Activated CD4-positive, CD25-positive, alpha-beta regulatory T cell treated with anti-CD3 and anti-CD28 coated beads, Interleukin-2, amount 50 U/mL, for 72 hours (primary cell): ENCODE results near the gene VPS35.
"Not testable (repeated sequence)": the region's sequence is repeated elsewhere in the genome, so short reads cannot be mapped to it uniquely, and the experiment has no call there.

Source experiments
- DNase-seq: peaks from one replicate; pipeline ENCODE4 v3.0.0; 2021

VPS35 gene

DNA sequence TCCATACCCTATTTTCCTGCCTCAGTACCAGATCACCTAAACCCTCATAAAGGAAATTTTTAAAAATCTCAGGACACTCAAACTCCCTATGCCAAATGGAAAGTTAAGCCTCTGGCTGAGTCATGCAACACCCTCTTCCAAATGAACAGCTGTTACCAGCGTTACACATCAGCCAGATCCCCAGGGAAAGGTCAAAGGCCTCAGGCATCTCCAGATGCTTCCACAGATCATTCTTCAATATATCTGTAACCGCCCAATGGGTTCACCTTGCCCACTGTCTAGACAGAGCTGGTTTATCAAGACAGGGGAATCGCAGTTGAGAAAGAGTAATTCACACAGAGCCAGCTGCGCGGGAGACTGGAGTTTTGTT, 38.7 kb downstream of the VPS35 start:
- DNase-seq = no peak

DNA sequence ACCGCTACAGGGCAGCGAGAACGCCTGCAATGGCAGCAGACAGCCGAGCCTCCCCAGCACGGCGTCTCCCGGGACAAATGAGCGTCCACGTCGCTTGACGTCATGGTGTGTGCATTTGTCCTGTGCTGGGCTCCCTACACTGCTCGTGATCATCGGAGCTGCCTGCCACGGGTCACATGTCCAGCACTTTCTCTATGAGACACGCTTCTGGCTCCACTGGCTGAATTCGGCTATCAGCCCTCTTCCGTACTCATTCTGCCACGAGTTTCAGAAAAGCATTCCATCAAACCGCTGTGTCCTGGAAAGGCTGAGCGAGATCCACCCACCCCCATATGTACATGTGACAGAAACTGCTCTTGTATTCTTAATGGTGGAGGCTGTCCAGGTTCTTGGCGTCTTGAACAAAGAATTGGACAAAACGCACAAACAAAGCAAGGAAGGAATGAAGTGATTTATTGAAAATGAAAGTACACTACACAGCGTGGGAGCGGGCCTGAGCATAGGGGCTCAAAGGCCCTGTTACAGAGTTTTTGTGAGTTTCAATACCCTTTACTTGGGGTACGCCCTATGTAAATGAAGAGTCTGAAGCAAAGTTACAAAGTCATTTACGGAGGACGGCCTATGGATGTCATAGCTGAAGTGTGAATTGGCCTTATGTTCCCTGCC, 39.3 kb downstream of the VPS35 start:
- no peak for DNase-seq

DNA sequence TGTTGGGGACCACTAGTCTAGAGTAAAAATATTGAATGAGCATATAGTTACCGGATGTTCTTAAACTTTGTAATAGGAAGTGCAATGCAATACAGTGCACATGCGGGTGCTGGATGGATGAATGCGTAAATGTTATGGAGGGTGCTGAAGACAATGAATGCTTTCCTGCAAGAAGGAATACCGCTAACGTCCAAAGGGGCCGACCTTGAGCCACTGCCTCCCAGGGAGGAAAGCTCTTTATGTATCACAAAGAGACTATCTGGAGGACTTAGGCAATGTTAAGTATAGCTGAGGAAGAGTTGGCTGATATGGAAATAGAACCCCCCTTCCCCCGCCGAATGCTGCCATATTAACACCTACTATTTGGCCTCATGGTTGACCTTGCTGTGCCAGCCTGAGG, 40.3 kb downstream of the VPS35 start:
- no peak for DNase-seq

DNA sequence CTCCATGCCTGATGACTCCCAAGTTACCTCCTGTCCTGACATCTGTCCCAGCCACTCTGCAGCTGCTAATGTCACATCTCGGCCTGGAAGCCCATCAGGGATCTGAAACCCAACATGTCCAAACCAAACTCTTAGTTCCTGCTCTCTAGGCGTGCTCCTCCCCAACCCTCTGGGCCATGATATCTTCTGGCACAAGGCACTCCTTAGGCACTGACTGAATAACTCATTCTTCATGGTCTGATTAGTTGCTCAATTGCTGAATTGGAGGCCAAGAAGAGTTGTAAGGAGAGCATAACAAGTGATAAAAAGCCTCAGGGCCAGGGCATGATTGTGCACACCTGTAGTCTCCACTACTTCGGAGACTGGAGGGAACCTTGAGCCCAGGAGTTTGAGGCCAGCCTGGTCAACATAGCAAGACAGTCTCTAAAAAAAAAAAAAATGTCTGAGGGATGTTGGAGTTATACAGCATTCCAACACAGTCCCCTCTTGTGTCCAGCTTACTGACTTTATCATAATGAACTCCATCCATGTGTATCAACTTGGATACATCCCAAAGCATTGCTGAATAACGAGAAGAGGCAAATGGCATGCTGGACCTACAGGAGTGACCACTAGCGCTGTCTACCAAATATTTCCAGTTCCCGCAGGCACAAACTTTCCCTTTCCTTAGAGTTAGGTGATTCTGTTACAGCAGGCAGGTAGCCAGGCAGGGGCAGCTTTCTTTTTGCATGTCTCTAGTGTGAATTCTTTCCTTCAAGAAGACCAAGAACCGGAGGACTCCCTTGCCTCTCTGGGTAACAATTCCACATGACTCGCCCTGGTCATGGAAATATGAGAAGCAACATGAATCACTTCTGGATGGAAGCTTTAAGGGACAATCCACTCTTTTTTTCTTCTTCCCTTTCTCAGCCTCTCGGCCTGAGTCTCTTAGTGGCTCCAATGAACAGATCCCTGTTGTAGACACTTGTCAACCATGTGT, 49.7 kb downstream of the VPS35 start:
- no peak for DNase-seq

DNA sequence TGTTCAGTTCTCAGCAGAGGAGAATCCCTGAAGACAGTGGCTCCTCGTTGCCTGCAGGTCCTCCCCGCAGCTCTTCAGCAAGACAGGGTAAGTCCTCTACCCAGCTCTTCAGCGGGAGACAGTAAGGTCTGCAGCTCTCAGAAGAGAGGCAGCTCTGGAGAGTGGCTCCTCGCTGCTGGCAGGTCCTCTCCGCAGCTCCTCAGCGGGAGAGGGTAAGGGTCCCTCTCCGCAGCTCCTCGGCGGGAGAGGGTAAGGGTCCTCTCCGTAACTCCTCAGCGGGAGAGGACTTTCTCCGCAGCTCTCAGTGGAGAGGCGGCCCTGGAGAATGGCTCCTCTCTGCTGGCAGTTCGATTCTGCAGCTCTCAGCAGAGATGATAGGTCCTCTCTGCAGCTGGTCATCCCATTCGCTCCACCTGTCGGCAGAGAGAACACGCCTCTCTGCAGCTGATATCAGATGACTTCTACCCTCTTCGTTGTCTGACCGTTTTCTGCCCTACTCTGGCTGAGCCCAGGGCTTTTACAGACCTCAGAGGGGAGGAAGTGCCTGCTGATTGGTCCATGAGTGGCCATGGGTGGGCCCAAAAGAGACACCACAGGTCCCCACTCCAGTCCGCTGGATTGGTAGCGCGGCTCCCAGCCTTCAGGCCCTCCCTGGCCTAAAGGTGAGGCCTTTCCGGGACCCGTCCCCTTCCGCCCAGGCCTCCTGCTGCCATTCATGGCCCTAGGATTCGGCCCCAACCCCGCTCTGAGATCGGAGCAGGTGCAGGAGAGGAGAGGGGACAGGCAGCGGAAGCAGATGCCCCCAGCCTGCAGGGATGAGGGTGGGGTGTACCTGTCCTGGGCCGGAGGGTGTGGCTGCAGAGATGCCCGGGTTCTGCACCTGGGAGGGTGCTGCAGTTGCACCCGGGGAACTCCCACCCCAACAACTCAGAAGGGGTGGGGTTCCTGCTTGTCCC, 55.9 kb downstream of the VPS35 start:
- DNase-seq = no peak

DNA sequence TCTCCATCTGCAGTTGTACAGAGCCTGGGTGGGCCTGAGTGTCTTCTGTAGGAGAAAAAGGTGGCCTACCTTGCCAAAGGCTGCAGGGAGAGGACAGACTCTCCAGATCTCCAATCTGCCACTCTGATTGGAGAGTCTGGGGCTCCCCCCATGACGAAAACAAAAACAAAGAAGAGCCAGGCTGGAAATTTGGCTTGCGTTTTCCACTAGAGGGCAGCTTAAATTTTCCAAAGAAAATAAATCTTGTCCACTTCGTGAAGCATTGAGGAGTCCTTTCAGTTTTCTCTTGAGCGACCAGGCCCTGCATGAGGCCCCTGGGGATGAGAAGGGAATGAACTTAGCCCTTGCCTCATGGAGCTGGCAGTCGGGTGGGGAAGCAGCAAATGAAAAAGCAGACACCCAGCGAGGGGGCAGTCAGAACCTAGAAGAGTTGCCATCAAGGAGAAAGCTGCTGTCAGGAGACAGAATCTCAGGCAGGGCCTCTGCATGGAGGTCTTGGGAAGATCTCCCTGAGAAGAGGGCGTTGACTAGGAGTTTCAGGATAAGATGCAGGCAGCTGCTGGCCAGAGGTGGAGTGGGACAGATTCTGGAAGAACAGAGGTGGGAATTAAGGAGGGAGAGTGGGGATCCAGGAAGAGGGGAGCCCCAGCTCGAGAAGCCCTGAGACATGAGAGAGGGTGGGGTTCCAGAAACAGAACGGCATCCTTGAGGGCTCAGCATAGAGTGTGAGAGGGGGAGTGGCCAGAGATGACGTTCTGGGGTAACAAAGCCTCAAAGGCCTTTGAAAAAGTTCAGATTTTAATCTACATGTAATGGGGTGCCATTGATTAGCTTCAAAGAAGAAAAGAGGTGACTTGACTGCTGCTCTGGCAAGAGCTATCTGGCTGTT, 59.4 kb downstream of the VPS35 start:
- no peak for DNase-seq

DNA sequence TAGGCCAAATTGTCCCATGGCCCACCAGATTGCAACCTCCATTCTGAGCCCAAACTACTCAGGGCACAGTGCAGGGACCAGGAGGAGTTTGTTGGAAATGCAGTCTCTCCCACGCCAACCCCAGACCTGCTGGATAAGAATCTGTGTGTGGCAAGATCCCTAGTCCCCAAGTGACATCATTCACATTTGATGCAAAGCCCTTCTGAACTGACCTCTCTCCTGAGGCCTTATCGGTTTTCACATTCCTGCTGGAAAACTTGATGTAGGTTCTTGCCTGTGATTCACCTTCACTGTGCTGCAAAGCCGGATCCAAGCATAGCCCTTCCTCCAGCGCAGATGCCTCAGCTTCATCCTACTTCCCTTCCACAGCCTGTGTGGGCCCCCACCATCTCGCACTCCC, 61.2 kb downstream of the VPS35 start:
- no peak for DNase-seq

DNA sequence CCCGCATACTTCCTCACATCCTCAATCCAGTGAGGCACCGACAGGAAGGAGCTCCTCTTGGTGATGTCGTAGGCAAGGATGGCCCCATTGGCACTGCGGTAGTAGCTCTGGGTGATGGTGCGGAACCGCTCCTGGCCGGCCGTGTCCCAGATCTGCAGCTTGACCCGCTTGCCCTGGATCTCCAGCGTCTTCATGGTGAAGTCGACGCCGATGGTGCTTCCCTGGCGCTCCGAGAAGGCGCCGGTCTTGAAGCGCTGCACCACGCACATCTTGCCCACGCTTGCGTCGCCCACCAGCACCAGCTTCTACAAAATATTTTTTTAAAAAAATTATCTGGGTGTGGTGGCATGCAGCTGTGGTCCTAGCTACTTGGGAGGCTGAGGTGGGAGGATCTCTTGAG, 62.3 kb downstream of the VPS35 start:
- DNase-seq = not testable (repeated sequence)

DNA sequence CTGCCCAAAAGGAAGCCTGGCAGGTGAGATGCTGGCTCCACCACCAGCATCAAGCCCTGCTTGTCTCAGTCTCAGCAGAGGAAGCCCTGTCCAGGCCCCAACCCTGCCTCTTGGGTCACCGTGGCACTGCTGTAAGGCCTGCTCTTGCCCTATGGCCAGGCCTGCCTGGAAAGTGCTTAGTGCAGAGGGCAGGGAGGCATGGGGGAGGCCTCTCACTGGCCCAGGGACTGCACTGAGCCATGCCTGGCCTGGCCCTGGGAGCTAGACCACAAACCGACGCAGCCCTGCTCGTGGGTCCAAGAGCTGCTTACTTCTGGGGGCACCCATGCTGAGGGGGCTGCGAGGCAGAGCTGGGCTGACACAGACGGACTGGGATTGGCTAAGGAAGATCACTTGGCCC, 64.1 kb downstream of the VPS35 start:
- DNase-seq = not testable (repeated sequence)

DNA sequence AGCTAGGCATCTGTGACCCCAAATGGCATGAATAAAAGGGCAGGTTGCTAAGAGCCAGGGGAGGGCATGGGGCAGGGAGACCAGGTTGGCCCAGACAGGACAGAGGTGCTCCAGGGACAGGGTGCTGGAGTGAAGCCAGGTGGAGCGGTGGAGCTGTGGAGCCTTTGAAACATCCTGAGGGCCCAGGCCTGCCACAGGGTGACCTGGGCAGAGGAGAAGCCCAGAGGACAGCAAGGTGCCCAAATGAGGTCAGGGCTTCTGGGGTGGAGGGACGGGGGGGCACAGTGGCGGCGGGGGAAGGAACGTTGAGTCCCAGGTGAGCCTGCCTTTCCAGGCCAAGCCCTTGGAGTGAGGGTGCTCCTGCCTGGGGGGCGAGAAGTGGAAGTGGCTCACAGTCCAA, 65.3 kb downstream of the VPS35 start:
- DNase-seq = not testable (repeated sequence)

DNA sequence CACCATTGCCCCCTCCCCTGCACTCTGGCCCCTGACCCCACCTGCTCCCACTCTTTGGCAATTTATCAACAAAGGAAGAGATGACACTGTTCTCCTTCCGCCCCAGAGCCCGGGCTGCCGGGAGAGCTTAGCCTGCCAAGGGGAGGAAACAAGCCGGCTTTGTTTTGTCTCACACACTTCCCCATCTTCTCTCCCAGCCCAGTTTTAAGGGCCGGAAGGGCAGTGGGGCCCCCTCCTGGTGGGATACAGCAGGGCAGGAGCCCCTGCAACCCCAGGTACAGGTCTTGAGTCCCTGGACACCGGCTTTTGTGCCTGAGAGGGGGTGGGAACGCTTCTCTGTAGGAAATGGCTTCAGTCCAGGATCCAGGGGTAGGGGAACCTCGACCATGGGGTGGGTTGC, 65.7 kb downstream of the VPS35 start:
- DNase-seq = not testable (repeated sequence)

DNA sequence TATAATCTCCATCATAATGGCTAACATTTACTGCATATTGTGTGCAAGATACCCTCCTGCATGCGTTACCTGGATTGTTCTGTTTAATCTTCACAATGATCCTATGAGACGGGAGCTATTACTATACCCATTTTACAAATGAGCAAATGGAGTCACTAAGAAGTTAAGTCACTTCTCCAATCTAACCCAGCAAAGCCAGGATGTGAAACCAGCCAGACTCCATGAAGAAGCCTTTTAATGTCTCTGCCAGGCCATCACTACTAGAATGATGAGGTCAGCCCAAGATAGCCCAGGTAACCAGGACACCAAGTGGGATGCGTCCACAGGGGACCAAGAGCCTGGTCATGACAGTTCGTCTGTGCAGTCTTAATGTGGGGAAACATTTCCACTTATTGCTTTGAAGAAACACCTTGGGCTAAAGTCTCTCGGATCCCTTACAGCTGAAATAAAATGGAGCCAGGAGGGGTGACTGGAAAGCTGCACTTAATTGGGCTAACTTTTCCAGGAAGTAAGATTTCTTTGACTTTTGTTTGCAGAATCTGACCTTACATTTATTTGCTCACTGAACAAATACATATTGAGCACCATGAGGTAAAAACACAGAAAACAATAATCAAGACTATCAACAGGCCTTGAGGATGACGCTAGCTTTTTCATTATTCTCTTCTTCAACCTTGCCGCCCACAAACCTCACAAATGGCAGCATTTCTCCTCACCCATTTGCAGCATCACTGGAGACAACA, 66.9 kb downstream of the VPS35 start:
- no peak for DNase-seq

DNA sequence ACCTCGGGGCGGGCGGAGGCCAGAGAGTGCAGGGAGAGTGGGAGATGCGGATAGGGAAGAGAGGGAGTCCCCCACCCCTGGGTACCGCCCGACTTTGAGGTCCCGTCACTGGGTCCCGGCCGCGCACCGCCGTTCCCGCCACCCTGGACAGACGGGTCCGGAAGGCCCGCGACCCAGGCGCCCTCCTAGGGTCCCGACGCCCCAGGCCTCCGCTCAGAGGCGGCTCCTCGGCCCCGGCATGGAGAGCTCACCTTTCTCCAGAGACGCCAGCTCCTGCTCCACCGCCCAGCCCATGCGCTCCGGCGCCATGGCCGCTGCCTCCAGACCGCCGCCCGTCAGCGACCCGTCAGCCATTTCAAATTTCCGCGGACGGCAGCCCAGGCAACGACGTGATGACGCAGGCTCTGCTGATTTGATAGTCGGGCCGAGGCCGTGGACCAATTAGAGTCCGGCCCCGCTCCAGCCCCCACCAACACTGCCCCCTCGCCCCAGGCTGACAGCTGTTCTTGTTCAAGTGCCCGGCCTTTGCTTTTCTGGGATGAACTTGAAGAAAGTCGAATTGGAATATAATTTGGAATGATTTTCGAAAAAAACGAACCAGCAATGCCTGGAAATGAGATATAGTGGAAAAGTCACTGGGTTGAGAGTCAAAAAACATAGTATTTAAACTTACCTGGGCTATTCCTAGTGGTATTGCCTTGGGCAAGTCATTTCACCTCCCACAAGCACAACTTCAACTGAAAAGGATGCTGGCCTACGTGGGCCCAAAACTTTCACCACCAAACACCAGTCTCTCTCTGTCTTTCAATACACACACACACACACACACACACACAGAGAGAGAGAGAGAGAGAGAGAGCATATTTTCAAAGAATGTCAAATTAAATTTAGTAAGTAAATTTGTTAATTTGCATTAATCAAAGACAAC, 67.7 kb downstream of the VPS35 start, which contains the start of gene SHCBP1:
TSS of gene SHCBP1 (minus strand) at position 374 of the 928 bp plus-strand sequence. CDS start at position 354, 20 bp downstream.
- DNase-seq = peak; percentile 77

DNA sequence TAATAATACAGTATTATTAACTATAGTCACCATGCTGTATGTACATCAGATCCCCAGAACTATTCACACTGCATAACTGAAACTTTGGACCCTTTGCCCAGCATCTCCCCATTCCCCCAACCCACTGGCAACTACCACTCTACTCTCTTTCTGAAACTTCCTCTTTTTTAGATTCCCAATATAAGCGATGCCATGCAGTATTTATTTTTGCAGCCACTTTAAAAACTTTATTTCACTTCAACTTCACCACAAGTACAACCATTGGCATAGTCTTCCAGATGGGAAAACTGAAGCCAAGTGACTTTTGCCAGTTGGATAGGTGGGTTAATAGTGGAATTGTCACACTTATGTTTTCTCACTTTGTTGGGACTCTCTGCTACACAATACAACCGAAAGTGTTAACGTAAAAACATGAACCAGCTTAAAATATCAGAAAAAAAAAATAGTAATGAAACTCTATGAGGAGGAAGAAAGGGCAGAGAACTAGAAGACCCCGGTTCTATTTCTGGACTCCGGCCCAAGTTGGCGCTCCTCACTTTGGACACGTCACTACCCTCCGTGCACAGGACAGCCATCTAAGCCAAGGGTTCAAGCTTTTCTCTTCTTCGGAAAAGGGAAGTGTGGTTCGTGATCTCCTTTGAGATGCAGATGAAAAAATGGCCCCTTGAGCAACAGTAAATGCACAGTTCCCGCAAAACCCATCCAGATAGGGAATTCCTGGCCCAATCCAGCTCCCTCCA, 68.5 kb downstream of the VPS35 start:
- no peak for DNase-seq

DNA sequence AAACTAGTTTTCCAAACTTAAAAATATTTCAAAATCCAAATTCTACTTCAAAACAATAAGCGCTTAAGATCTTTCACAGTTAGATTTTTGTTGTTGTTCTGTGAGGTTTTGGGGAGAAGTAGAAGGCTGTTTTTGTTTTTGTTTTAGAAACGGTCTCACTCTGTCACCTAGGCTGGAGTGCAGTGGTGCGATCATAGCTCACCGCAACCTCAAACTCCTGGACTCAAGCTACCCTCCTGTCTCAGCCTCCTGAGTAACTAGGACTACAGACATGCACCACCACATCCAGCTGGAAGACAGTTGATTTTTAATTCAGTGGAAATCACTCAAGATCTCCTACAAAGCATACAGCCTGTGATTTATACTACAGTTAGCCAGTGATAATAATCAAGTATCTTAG, 70.5 kb downstream of the VPS35 start:
- DNase-seq = no peak

DNA sequence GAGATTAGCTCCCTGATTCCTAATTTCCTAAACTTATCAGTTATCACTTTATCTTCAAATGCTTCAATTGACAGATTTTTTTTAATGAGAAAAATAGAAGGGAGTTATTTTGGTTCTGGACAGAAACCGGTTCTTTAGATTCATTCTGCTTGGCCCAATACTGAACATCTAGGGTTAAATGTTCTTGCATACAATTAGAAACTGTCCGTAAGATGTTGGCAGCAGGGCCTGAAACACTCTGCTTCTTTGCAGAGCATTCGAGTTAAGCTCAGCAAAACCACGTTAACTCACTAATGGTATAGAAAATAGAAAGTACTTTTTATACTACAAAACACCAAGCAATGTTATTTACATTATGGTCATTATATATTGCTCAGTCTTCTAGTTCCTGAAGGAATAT, 75.0 kb downstream of the VPS35 start:
- DNase-seq = no peak

DNA sequence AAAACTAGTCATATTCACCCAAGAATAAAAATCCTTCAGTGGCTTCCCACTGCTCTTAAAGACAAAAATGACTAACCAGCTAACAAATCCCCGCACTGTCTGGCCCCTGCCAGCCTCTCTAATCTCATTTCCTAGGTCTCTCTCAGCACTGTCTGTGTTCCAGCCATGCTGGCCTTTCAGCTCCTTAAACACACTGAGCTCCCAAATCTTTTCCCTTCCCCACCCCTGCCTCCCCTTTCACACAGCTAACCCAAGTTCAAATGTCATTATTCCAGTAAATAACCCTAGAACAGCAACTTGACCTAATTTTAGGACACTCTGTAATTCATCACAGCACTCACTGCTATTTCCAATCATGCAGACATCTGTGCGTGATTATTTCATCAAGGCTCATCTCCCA, 75.6 kb downstream of the VPS35 start:
- DNase-seq = no peak

DNA sequence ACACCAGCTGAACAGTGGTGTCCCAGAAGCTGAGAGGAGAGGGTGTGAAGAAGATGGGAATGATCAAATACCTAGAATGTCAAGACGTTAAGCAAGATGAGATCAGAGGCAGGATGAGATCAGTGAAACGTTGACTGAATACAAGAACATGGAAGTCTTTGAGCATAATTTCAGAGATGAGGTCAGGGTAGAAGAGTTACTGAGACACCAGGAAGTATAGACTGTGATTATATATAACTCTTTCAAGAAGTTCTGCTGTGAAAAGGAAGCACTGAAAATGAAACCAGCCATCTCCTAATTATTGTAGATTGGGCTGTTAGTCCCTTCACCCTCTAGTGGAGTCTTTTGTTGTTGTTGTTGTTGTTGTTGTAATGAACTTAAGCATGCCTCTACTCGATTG, 76.9 kb downstream of the VPS35 start:
- no peak for DNase-seq

DNA sequence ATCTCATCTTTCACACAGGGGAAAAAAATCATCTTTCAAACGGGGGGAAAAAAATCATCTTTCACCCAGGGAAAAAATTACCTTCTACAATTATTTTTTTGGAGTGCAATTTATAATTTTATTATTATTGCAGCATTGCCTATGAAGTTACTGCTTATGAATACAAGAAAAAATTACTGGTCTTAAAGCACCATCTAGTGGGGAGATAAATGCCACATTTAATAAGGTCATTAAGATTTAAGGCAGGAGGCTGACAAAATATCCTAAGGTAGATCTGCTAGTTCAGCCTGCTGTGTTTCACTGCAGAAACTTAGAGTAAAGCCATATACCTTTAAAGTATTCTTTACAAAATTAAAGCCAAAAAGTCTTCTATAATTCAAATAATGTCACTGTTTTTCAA, 81.4 kb downstream of the VPS35 start:
- no peak for DNase-seq
